K562 (cell line): Measurements from ENCODE around the gene NPHP3. TPM values are rescaled to one million over a fixed set of nuclear protein-coding genes. Genes with fewer than 3 reads are reported as not detected.

ENCODE experiments used
- ATAC-seq: fragments of 200-7000 bp; cut with Tn5 transposase; 3 replicates; pipeline ENCODE4 v1.9.1; 2020; ENCODE audit warnings: moderate library complexity
- BruUV-seq: library from RNA; stranded (reverse); fragments of 400-500 nt; replicated peaks from 2 replicates; lab custom pipeline; 2021; lab: Mats Ljungman, UMichigan
- CTCF ChIA-PET: fragments of 300-600 bp; formaldehyde crosslinking; extraction: SDS; loops from one replicate; lab custom pipeline; 2021; ENCODE audit warnings: low intra/inter-chr PET ratio; lab: Yijun Ruan, JAX
- POLR2A ChIA-PET: fragments of 300-600, 350-650 bp; sonication (Branson Sonifier 250); formaldehyde crosslinking; extraction: SDS; loops from one replicate; lab custom pipeline; 2021; ENCODE audit warnings: antibody characterized with exemption, inconsistent platforms; lab: Yijun Ruan, JAX
- DNase-seq, 4 experiments: peaks; one replicate each; pipeline versions ENCODE4 v3.0.0 to v3.0.0-alpha.2; 2011 to 2018; ENCODE audit warnings: low spot score in 3 of 4, mixed read lengths in 3 of 4; ENCODE audit errors: extremely low read depth in 1 of 4
- FAIRE-seq: peaks from 2 replicates; lab custom pipeline; 2011; peaks lifted over from hg19 to GRCh38; lab: Jason Lieb, UNC
- H2AFZ ChIP-seq: 2 replicates; pipeline ENCODE4 v1.6.0; 2011; ENCODE audit warnings: low read depth, low read length, control low read depth, inconsistent platforms
- H3K27ac ChIP-seq: fragments of 200-600 bp; 3 replicates; pipeline ENCODE4 v1.8.0; 2011; ENCODE audit warnings: low read depth, mild to moderate bottlenecking, control low read depth, inconsistent platforms, low read length, moderate library complexity, mixed read lengths; ENCODE audit errors: extremely low read depth
- H3K27me3 ChIP-seq, 2 experiments: fragments of 300-600 bp in 1 of 2; 2 replicates in 1 of 2; 3 replicates in 1 of 2; pipeline versions ENCODE4 v1.6.0 to v1.8.0; 2011; ENCODE audit warnings: inconsistent platforms in 2 of 2, low read length in 2 of 2, mild to moderate bottlenecking in 1 of 2, mixed read lengths in 1 of 2, moderate library complexity in 1 of 2; ENCODE audit not compliant: control insufficient read depth in 2 of 2, insufficient read depth in 2 of 2
- H3K36me3 ChIP-seq: fragments of 300-600 bp; 3 replicates; pipeline ENCODE4 v1.8.0; 2011; ENCODE audit warnings: mild to moderate bottlenecking, low read length, inconsistent platforms; ENCODE audit not compliant: control insufficient read depth, insufficient read depth
- H3K4me1 ChIP-seq, 2 experiments: fragments of 200-600 bp in 1 of 2; replicated peaks in 1 of 2; 2 replicates in 1 of 2; 3 replicates in 1 of 2; pipeline versions ENCODE4 v1.5.1 to v1.8.0; 2011; ENCODE audit warnings: inconsistent platforms in 2 of 2, low read length in 2 of 2, mild to moderate bottlenecking in 1 of 2, mixed read lengths in 1 of 2, moderate library complexity in 1 of 2; ENCODE audit not compliant: control insufficient read depth in 2 of 2, insufficient read depth in 2 of 2
- H3K4me2 ChIP-seq: 2 replicates; pipeline ENCODE4 v1.6.1; 2011; ENCODE audit warnings: low read length, control low read depth, inconsistent platforms, mixed read lengths; ENCODE audit not compliant: insufficient read depth
- H3K4me3 ChIP-seq: fragments of 200-600 bp; sonication (generic), shearing (Covaris generic); 2 replicates; pipeline ENCODE4 v1.5.1; 2016; ENCODE audit warnings: control low read depth, inconsistent platforms
- H3K79me2 ChIP-seq: fragments of 200-600 bp; 3 replicates; pipeline ENCODE4 v1.8.0; 2011; ENCODE audit warnings: low read length, inconsistent platforms; ENCODE audit not compliant: control insufficient read depth, insufficient read depth
- H3K9ac ChIP-seq, 2 experiments: 2 replicates each; pipeline versions ENCODE4 v1.6.0 to v1.6.1; 2011; ENCODE audit warnings: low read depth in 2 of 2, low read length in 2 of 2, control low read depth in 1 of 2, inconsistent platforms in 1 of 2, mild to moderate bottlenecking in 1 of 2, mixed read lengths in 1 of 2; ENCODE audit not compliant: insufficient read depth in 1 of 2
- H3K9me1 ChIP-seq: one replicate; pipeline ENCODE4 v1.6.0; 2011; ENCODE audit warnings: inconsistent platforms, mild to moderate bottlenecking, low read length, moderate library complexity; ENCODE audit not compliant: control insufficient read depth, insufficient read depth
- H3K9me3 ChIP-seq: replicated peaks from 2 replicates; pipeline ENCODE4 v1.5.1; 2011; ENCODE audit warnings: low read depth, low read length, inconsistent platforms; ENCODE audit not compliant: control insufficient read depth, insufficient read depth
- H4K20me1 ChIP-seq: replicated peaks from 2 replicates; pipeline ENCODE4 v1.6.1; 2011; ENCODE audit warnings: low read length, inconsistent platforms, mixed read lengths; ENCODE audit not compliant: control insufficient read depth, insufficient read depth
- HNRNPL ChIP-seq: fragments of 200-400 bp; formaldehyde crosslinking; IDR thresholded peaks from 2 replicates; pipeline ENCODE4 v1.6.1; 2017; ENCODE audit warnings: low read depth, mild to moderate bottlenecking, low read length
- JUND ChIP-seq, 2 experiments: IDR thresholded peaks; 2 replicates in 1 of 2; 3 replicates in 1 of 2; pipeline ENCODE4 v1.6.1; 2011; ENCODE audit warnings: borderline replicate concordance in 2 of 2, low read depth in 2 of 2, low read length in 2 of 2, improper control_type of control experiment in 1 of 2, missing biosample characterization in 1 of 2, missing genetic modification characterization in 1 of 2, missing genetic modification reagents in 1 of 2
- LCOR ChIP-seq: sonication (generic); formaldehyde crosslinking; IDR thresholded peaks from 2 replicates; pipeline ENCODE4 v1.8.0; 2022; ENCODE audit warnings: mild to moderate bottlenecking, missing genetic modification reagents
- NFIC ChIP-seq: fragments of 450-650 bp; IDR thresholded peaks from 2 replicates; pipeline ENCODE4 v1.6.1; 2017; ENCODE audit warnings: mild to moderate bottlenecking, inconsistent platforms
- PTRF ChIP-seq: fragments of 450-650 bp; IDR thresholded peaks from 2 replicates; pipeline ENCODE4 v1.6.1; 2016; ENCODE audit warnings: mild to moderate bottlenecking, missing genetic modification characterization, missing compliant biosample characterization
- RFX5 ChIP-seq: IDR thresholded peaks from 2 replicates; pipeline ENCODE4 v1.6.1; 2011; ENCODE audit warnings: low read depth, mild to moderate bottlenecking, improper control_type of control experiment, low read length
- SMAD3 ChIP-seq: fragments of 450-650 bp; formaldehyde crosslinking; conservative IDR thresholded peaks from 2 replicates; pipeline ENCODE4 v1.4.0; 2020; ENCODE audit warnings: mild to moderate bottlenecking
- TAF15 ChIP-seq: fragments of 200-400 bp; formaldehyde crosslinking; IDR thresholded peaks from 2 replicates; pipeline ENCODE4 v1.6.1; 2017; ENCODE audit warnings: mild to moderate bottlenecking, low read depth, low read length, moderate library complexity
- ZNF436 ChIP-seq: fragments of 250-450, 450-650 bp; sonication (Bioruptor Pico); formaldehyde crosslinking; IDR thresholded peaks from 2 replicates; pipeline ENCODE4 v1.7.0; 2020; ENCODE audit warnings: mild to moderate bottlenecking
- ZNF699 ChIP-seq: fragments of 250-450 bp; sonication (Bioruptor Pico); IDR thresholded peaks from 2 replicates; pipeline ENCODE4 v1.8.0; 2021; ENCODE audit warnings: mild to moderate bottlenecking, moderate library complexity; ENCODE audit not compliant: insufficient replicate concordance
- WGBS: fragments of 100-300 bp; shearing (Covaris generic); methylation state at CpG from one replicate; pipeline ENCODE4 v1.1.6; 2016; ENCODE audit warnings: low coverage, mixed read lengths; ENCODE audit not compliant: insufficient coverage; ENCODE audit errors: missing lambda C conversion rate; 5-methylcytosine and 5-hydroxymethylcytosine counted together
- in situ Hi-C: fragments of 300-500 bp; cut with MboI; formaldehyde crosslinking; loops from 4 replicates; pipeline ENCODE4 v1.15.0; 2018; ENCODE audit warnings: inconsistent platforms, mixed read lengths
- intact Hi-C: fragments of 100-400 bp; cut with micrococcal nuclease; formaldehyde crosslinking; loops from 2 replicates; pipeline ENCODE4 v1.14.2; 2022
- polyA plus RNA-seq, 8 experiments: library from polyadenylated mRNA; depleted of rRNA in 4 of 8; stranded (reverse) in 5 of 8; unstranded in 3 of 8; fragments of >200 nt; fragmentation: Nextera tagmentation in 2 of 8; fragmentation: Illumina TruSeq in 1 of 8; extraction: Ambion mirVana in 2 of 8; extraction: Trizol in 1 of 8; gene quantifications; 2 replicates each; pipeline versions ENCODE4 v1.2.1 to v1.2.3, GENCODE V29; 2011 to 2014; ENCODE audit warnings: inconsistent platforms in 1 of 8, missing spikeins in 1 of 8
- total RNA-seq, 7 experiments: library from RNA; depleted of rRNA in 6 of 7; stranded (reverse); fragments of >200 nt in 6 of 7; fragmentation: Illumina TruSeq in 2 of 7; extraction: Trizol in 2 of 7; gene quantifications; 2 replicates each; pipeline versions ENCODE4 v1.2.1 to v1.2.3, GENCODE V29; 2011 to 2021; ENCODE audit warnings: low replicate concordance in 1 of 7
- TF ChIP-seq, protein P1 (sequence below): sonication (generic); formaldehyde crosslinking; IDR thresholded peaks from 2 replicates; pipeline ENCODE4 v1.8.0; 2022; ENCODE audit warnings: mild to moderate bottlenecking, missing genetic modification reagents, borderline replicate concordance
- TF ChIP-seq, protein P2 (sequence below): fragments of 250-450 bp; sonication (Bioruptor Pico); IDR thresholded peaks from 2 replicates; pipeline ENCODE4 v1.8.0; 2021; ENCODE audit warnings: moderate library complexity, mild to moderate bottlenecking, inconsistent platforms

NPHP3 gene
- total and polyA plus RNA-seq, 9 of the 15 experiments (the other 6 are each of a cell fraction or from before 2014, with no cell fraction given): 0.62 to 13.2 (median 5.8) TPM

DNA sequence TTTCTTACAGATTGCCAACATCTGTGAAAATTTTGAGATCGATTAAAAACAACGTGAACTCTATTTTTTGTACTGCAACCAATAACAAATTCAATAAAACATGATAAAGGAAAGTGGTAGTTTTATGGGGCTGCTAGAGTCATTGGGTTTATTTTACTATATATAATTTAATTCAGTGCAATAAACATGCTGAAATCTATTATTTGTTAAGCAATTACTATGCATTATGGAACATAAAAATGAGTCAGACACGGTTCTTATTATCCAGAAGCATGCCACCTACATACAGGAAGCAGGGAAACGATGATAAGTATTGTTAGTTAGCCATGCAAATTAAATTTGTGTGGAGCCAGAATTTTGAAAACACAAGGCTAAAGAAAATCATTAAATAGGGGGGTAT is 27.2 kb downstream of the NPHP3 start:
- in situ Hi-C loops (no loop called here), intact Hi-C loops (no loop called here)
- H3K4me1 ChIP-seq: no peaks in the 10 kb centered on the region
- H3K4me3 ChIP-seq: no peak overlapping the region
- 72% methylated on average over 4 of the region's 4 CpGs for WGBS
- no peak for ATAC-seq
- H4K20me1 ChIP-seq: no peaks in the 10 kb centered on the region
- H3K9ac ChIP-seq: no peak overlapping the region
- H3K36me3 ChIP-seq: peaks cover 27% of the 10 kb centered on the region; the same call in 1 of the 3 replicates
- DNase-seq: no peak
- H3K4me2 ChIP-seq: no peak overlapping the region
- ChIA-PET CTCF (no interaction called here), POLR2A (no interaction called here)
- H3K79me2 ChIP-seq: no peaks in the 10 kb centered on the region
- H3K27me3 ChIP-seq: no peaks in the 10 kb centered on the region
- H3K27ac ChIP-seq: no peak overlapping the region
- TF ChIP-seq PTRF: no peak
- no peak for TF ChIP-seq HNRNPL
- no peak for TF ChIP-seq ZNF699
- TF ChIP-seq JUND (IDR thresholded peaks at IDR 0.05; ENCODE audit: borderline replicate concordance, low read depth, low read length): no peak
- TF ChIP-seq JUND (tag; IDR thresholded peaks at IDR 0.05; ENCODE audit: borderline replicate concordance, low read depth, low read length): no peak
- TF ChIP-seq, protein P1, sequence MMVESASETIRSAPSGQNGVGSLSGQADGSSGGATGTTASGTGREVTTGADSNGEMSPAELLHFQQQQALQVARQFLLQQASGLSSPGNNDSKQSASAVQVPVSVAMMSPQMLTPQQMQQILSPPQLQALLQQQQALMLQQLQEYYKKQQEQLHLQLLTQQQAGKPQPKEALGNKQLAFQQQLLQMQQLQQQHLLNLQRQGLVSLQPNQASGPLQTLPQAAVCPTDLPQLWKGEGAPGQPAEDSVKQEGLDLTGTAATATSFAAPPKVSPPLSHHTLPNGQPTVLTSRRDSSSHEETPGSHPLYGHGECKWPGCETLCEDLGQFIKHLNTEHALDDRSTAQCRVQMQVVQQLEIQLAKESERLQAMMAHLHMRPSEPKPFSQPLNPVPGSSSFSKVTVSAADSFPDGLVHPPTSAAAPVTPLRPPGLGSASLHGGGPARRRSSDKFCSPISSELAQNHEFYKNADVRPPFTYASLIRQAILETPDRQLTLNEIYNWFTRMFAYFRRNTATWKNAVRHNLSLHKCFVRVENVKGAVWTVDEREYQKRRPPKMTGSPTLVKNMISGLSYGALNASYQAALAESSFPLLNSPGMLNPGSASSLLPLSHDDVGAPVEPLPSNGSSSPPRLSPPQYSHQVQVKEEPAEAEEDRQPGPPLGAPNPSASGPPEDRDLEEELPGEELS (CRISPR knock-in tag): no peak
- TF ChIP-seq TAF15: no peak
- TF ChIP-seq, protein P2, sequence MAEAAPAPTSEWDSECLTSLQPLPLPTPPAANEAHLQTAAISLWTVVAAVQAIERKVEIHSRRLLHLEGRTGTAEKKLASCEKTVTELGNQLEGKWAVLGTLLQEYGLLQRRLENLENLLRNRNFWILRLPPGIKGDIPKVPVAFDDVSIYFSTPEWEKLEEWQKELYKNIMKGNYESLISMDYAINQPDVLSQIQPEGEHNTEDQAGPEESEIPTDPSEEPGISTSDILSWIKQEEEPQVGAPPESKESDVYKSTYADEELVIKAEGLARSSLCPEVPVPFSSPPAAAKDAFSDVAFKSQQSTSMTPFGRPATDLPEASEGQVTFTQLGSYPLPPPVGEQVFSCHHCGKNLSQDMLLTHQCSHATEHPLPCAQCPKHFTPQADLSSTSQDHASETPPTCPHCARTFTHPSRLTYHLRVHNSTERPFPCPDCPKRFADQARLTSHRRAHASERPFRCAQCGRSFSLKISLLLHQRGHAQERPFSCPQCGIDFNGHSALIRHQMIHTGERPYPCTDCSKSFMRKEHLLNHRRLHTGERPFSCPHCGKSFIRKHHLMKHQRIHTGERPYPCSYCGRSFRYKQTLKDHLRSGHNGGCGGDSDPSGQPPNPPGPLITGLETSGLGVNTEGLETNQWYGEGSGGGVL (CRISPR knock-in tag): no peak
- no peak for TF ChIP-seq ZNF436 (CRISPR knock-in tag)
- TF ChIP-seq LCOR (CRISPR knock-in tag): no peak
- TF ChIP-seq RFX5: no peak
- no peak for TF ChIP-seq NFIC
- TF ChIP-seq SMAD3: no peak
- BruUV-seq: no TSS peak
- H3K9me1 ChIP-seq: no peaks in the 10 kb centered on the region
- H2AFZ ChIP-seq: no peak overlapping the region
- no peaks in the 10 kb centered on the region for H3K9me3 ChIP-seq
- no peak for FAIRE-seq
